ENCODE measurements around the gene ACBD3.
"Not testable (repeated sequence)": the region's sequence is repeated elsewhere in the genome, so short reads cannot be mapped to it uniquely, and the experiment has no call there.

Gene ACBD3

GRCh38 chr1:226186124-226187018 is at the start of gene ACBD3:
ACBD3 (minus strand) TSS chr1:226186741; CDS start chr1:226186675, 66 bp downstream.
- DNase-seq: peak; percentile 46

GRCh38 chr1:226233806-226234205 is 47.3 kb upstream of the ACBD3 start:
- no peak for DNase-seq

GRCh38 chr1:226233293-226233692 is 46.8 kb upstream of the ACBD3 start:
- no peak for DNase-seq

GRCh38 chr1:226226601-226227000 is 40.1 kb upstream of the ACBD3 start:
- DNase-seq: no peak

- DNase-seq: no peak
Observed at GRCh38 chr1:226223786-226224244, 37.3 kb upstream of the ACBD3 start.

GRCh38 chr1:226223157-226223785 is 36.7 kb upstream of the ACBD3 start, which contains the start of gene MIXL1:
MIXL1 (plus strand) TSS chr1:226223664; CDS start chr1:226223682, 18 bp downstream.
- DNase-seq: no peak

GRCh38 chr1:226222686-226223085 is 36.1 kb upstream of the ACBD3 start:
- DNase-seq: no peak

GRCh38 chr1:226220473-226221189 is 34.1 kb upstream of the ACBD3 start:
- no peak for DNase-seq

- DNase-seq: no peak
Observed at GRCh38 chr1:226217273-226217672, 30.7 kb upstream of the ACBD3 start.

- no peak for DNase-seq
Observed at GRCh38 chr1:226216056-226216455, 29.5 kb upstream of the ACBD3 start.

- DNase-seq: no peak
Observed at GRCh38 chr1:226215239-226215638, 28.7 kb upstream of the ACBD3 start.

GRCh38 chr1:226212545-226212944 is 26.0 kb upstream of the ACBD3 start:
- no peak for DNase-seq

GRCh38 chr1:226211181-226211821 is 24.8 kb upstream of the ACBD3 start:
- no peak for DNase-seq

- DNase-seq: no peak
Observed at GRCh38 chr1:226210571-226211176, 24.1 kb upstream of the ACBD3 start.

- no peak for DNase-seq
Observed at GRCh38 chr1:226209307-226210059, 22.9 kb upstream of the ACBD3 start.

- no peak for DNase-seq
Observed at GRCh38 chr1:226207048-226207447, 20.5 kb upstream of the ACBD3 start.

GRCh38 chr1:226204198-226204597 is 17.7 kb upstream of the ACBD3 start:
- DNase-seq: no peak

- DNase-seq: no peak
Observed at GRCh38 chr1:226203655-226204054, 17.1 kb upstream of the ACBD3 start.

GRCh38 chr1:226203240-226203639 is 16.7 kb upstream of the ACBD3 start:
- DNase-seq: no peak

- not testable (repeated sequence) for DNase-seq
Observed at GRCh38 chr1:226202666-226203065, 16.1 kb upstream of the ACBD3 start.

GRCh38 chr1:226202246-226202645 is 15.7 kb upstream of the ACBD3 start:
- no peak for DNase-seq

All from NCI-H1436 treated with DMSO at 0.1 percent for 48 hours (cell line).